Hepatocyte (in vitro differentiated cells): Measurements from ENCODE around the gene C8G.

Experiments
- EZH2phosphoT487 ChIP-seq: fragments of 200-600 bp; sonication (generic); IDR thresholded peaks from one replicate; pipeline ENCODE4 v1.6.1; 2018; ENCODE audit warnings: antibody characterized with exemption, mild to moderate bottlenecking, low read depth, moderate library complexity; ENCODE audit not compliant: unreplicated experiment, severe bottlenecking
- TF ChIP-seq, protein P1 (sequence below): fragments of 200-600 bp; sonication (generic); IDR thresholded peaks from 2 replicates; pipeline ENCODE4 v1.5.1; 2016; ENCODE audit warnings: antibody characterized with exemption, mild to moderate bottlenecking; ENCODE audit not compliant: poor library complexity

DNA sequence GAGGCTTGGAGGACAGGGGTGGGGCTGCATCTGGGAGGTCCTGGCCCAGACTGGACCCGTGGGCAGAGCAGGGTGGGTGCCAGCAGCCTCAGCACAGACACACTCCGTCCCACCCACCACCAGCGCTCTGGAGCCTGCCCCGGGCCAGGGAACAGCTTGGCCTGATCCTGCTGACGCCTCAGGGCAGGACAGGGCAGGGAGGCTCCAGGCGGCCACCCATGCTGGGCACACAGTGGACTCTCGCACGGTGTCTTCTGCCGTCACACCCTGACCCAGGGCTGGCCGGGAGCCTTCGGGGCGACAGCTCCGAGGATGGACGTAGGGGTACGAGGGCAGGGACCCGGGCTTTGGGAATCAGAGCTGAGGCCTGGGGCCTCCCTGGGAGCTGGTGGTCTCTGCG is 24.1 kb downstream of the C8G start:
- TF ChIP-seq, protein P1, sequence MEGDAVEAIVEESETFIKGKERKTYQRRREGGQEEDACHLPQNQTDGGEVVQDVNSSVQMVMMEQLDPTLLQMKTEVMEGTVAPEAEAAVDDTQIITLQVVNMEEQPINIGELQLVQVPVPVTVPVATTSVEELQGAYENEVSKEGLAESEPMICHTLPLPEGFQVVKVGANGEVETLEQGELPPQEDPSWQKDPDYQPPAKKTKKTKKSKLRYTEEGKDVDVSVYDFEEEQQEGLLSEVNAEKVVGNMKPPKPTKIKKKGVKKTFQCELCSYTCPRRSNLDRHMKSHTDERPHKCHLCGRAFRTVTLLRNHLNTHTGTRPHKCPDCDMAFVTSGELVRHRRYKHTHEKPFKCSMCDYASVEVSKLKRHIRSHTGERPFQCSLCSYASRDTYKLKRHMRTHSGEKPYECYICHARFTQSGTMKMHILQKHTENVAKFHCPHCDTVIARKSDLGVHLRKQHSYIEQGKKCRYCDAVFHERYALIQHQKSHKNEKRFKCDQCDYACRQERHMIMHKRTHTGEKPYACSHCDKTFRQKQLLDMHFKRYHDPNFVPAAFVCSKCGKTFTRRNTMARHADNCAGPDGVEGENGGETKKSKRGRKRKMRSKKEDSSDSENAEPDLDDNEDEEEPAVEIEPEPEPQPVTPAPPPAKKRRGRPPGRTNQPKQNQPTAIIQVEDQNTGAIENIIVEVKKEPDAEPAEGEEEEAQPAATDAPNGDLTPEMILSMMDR, result no peak
- no peak for TF ChIP-seq EZH2phosphoT487
